GM23338 (cell line): Measurements from ENCODE around the gene FAM131A.

Source experiments
- CREB1 ChIP-seq: fragments of 250-450 bp; sonication (Bioruptor Pico); IDR thresholded peaks from 2 replicates; pipeline ENCODE4 v1.5.0; 2020; ENCODE audit warnings: low read depth, mild to moderate bottlenecking, moderate library complexity
- EZH2 ChIP-seq: fragments of 200-600 bp; sonication (generic); IDR thresholded peaks from one replicate; pipeline ENCODE4 v1.8.0; 2017; ENCODE audit warnings: antibody characterized with exemption, mild to moderate bottlenecking, low read depth; ENCODE audit not compliant: unreplicated experiment
- EZH2phosphoT487 ChIP-seq: fragments of 200-600 bp; sonication (generic); IDR thresholded peaks from one replicate; pipeline ENCODE4 v1.8.1; 2018; ENCODE audit warnings: antibody characterized with exemption; ENCODE audit not compliant: unreplicated experiment
- JUNB ChIP-seq: IDR thresholded peaks from one replicate; pipeline ENCODE4 v1.6.1; 2016; ENCODE audit warnings: antibody characterized with exemption; ENCODE audit not compliant: unreplicated experiment
- NANOG ChIP-seq: IDR thresholded peaks from 2 replicates; pipeline ENCODE4 v1.6.1; 2016; ENCODE audit warnings: antibody characterized with exemption, borderline replicate concordance
- POLR2AphosphoS5 ChIP-seq: IDR thresholded peaks from 2 replicates; pipeline ENCODE4 v1.6.1; 2016; ENCODE audit warnings: antibody characterized with exemption, low read depth
- STAT1 ChIP-seq: IDR thresholded peaks from one replicate; pipeline ENCODE4 v1.6.1; 2016; ENCODE audit warnings: antibody characterized with exemption; ENCODE audit not compliant: unreplicated experiment
- ZNF114 ChIP-seq: fragments of 250-450 bp; sonication (Bioruptor Pico); IDR thresholded peaks from 2 replicates; pipeline ENCODE4 v1.5.0; 2020; ENCODE audit warnings: mild to moderate bottlenecking, moderate library complexity
- ZNF331 ChIP-seq: fragments of 250-450 bp; sonication (Bioruptor Pico); IDR thresholded peaks from 2 replicates; pipeline ENCODE4 v1.5.0; 2020; ENCODE audit warnings: low read depth, mild to moderate bottlenecking, moderate library complexity
- TF ChIP-seq, protein P1 (sequence below), 2 experiments: fragments of 200-600 bp in 1 of 2; sonication (generic) in 1 of 2; conservative IDR thresholded peaks; 2 replicates each; pipeline versions ENCODE4 v1.5.1 to v1.6.1; 2016 to 2017; ENCODE audit warnings: antibody characterized with exemption in 2 of 2, low read depth in 2 of 2, mild to moderate bottlenecking in 2 of 2, moderate library complexity in 1 of 2
- TF ChIP-seq, protein P2 (sequence below): IDR thresholded peaks from one replicate; pipeline ENCODE4 v1.6.1; 2018; ENCODE audit warnings: antibody characterized with exemption; ENCODE audit not compliant: unreplicated experiment
- TF ChIP-seq, protein P3 (sequence below): IDR thresholded peaks from 2 replicates; pipeline ENCODE4 v1.6.1; 2016; ENCODE audit warnings: antibody characterized with exemption
- TF ChIP-seq, protein P4 (sequence below): fragments of 250-450 bp; sonication (Bioruptor Pico); IDR thresholded peaks from 2 replicates; pipeline ENCODE4 v1.5.0; 2020; ENCODE audit warnings: mild to moderate bottlenecking, moderate library complexity

DNA sequence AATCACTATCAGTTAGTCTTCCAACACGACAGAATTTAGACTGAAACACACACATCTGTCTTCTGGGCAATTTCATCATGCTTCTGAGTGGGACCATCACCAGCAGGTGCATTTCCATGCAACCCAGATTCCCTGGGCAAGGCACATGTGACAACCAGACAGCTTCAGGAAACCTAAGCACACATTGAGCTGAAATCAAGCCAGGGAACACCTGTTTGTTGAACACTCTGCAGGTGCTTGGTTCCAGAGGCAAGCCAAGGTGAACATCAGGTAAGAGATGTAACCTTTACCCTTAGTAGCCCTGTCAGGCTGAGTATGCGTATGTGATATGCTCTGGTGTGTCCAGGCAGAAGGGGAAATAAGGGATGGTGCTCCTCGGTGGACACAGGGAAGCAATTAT lies 41.6 kb upstream of the FAM131A start:
- TF ChIP-seq POLR2AphosphoS5 (no peak), EZH2 (no peak), EZH2phosphoT487 (no peak), CREB1 (no peak), ZNF114 (CRISPR knock-in tag) (no peak), JUNB (no peak), ZNF331 (no peak), STAT1 (no peak), NANOG (no peak)
- TF ChIP-seq, protein P1, sequence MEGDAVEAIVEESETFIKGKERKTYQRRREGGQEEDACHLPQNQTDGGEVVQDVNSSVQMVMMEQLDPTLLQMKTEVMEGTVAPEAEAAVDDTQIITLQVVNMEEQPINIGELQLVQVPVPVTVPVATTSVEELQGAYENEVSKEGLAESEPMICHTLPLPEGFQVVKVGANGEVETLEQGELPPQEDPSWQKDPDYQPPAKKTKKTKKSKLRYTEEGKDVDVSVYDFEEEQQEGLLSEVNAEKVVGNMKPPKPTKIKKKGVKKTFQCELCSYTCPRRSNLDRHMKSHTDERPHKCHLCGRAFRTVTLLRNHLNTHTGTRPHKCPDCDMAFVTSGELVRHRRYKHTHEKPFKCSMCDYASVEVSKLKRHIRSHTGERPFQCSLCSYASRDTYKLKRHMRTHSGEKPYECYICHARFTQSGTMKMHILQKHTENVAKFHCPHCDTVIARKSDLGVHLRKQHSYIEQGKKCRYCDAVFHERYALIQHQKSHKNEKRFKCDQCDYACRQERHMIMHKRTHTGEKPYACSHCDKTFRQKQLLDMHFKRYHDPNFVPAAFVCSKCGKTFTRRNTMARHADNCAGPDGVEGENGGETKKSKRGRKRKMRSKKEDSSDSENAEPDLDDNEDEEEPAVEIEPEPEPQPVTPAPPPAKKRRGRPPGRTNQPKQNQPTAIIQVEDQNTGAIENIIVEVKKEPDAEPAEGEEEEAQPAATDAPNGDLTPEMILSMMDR (conservative IDR thresholded peaks at IDR 0.05; ENCODE audit: low read depth in 2 of 2): no peak
- TF ChIP-seq, protein P2, sequence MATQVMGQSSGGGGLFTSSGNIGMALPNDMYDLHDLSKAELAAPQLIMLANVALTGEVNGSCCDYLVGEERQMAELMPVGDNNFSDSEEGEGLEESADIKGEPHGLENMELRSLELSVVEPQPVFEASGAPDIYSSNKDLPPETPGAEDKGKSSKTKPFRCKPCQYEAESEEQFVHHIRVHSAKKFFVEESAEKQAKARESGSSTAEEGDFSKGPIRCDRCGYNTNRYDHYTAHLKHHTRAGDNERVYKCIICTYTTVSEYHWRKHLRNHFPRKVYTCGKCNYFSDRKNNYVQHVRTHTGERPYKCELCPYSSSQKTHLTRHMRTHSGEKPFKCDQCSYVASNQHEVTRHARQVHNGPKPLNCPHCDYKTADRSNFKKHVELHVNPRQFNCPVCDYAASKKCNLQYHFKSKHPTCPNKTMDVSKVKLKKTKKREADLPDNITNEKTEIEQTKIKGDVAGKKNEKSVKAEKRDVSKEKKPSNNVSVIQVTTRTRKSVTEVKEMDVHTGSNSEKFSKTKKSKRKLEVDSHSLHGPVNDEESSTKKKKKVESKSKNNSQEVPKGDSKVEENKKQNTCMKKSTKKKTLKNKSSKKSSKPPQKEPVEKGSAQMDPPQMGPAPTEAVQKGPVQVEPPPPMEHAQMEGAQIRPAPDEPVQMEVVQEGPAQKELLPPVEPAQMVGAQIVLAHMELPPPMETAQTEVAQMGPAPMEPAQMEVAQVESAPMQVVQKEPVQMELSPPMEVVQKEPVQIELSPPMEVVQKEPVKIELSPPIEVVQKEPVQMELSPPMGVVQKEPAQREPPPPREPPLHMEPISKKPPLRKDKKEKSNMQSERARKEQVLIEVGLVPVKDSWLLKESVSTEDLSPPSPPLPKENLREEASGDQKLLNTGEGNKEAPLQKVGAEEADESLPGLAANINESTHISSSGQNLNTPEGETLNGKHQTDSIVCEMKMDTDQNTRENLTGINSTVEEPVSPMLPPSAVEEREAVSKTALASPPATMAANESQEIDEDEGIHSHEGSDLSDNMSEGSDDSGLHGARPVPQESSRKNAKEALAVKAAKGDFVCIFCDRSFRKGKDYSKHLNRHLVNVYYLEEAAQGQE: no peak
- TF ChIP-seq, protein P3, sequence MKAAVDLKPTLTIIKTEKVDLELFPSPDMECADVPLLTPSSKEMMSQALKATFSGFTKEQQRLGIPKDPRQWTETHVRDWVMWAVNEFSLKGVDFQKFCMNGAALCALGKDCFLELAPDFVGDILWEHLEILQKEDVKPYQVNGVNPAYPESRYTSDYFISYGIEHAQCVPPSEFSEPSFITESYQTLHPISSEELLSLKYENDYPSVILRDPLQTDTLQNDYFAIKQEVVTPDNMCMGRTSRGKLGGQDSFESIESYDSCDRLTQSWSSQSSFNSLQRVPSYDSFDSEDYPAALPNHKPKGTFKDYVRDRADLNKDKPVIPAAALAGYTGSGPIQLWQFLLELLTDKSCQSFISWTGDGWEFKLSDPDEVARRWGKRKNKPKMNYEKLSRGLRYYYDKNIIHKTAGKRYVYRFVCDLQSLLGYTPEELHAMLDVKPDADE: no peak
- TF ChIP-seq, protein P4, sequence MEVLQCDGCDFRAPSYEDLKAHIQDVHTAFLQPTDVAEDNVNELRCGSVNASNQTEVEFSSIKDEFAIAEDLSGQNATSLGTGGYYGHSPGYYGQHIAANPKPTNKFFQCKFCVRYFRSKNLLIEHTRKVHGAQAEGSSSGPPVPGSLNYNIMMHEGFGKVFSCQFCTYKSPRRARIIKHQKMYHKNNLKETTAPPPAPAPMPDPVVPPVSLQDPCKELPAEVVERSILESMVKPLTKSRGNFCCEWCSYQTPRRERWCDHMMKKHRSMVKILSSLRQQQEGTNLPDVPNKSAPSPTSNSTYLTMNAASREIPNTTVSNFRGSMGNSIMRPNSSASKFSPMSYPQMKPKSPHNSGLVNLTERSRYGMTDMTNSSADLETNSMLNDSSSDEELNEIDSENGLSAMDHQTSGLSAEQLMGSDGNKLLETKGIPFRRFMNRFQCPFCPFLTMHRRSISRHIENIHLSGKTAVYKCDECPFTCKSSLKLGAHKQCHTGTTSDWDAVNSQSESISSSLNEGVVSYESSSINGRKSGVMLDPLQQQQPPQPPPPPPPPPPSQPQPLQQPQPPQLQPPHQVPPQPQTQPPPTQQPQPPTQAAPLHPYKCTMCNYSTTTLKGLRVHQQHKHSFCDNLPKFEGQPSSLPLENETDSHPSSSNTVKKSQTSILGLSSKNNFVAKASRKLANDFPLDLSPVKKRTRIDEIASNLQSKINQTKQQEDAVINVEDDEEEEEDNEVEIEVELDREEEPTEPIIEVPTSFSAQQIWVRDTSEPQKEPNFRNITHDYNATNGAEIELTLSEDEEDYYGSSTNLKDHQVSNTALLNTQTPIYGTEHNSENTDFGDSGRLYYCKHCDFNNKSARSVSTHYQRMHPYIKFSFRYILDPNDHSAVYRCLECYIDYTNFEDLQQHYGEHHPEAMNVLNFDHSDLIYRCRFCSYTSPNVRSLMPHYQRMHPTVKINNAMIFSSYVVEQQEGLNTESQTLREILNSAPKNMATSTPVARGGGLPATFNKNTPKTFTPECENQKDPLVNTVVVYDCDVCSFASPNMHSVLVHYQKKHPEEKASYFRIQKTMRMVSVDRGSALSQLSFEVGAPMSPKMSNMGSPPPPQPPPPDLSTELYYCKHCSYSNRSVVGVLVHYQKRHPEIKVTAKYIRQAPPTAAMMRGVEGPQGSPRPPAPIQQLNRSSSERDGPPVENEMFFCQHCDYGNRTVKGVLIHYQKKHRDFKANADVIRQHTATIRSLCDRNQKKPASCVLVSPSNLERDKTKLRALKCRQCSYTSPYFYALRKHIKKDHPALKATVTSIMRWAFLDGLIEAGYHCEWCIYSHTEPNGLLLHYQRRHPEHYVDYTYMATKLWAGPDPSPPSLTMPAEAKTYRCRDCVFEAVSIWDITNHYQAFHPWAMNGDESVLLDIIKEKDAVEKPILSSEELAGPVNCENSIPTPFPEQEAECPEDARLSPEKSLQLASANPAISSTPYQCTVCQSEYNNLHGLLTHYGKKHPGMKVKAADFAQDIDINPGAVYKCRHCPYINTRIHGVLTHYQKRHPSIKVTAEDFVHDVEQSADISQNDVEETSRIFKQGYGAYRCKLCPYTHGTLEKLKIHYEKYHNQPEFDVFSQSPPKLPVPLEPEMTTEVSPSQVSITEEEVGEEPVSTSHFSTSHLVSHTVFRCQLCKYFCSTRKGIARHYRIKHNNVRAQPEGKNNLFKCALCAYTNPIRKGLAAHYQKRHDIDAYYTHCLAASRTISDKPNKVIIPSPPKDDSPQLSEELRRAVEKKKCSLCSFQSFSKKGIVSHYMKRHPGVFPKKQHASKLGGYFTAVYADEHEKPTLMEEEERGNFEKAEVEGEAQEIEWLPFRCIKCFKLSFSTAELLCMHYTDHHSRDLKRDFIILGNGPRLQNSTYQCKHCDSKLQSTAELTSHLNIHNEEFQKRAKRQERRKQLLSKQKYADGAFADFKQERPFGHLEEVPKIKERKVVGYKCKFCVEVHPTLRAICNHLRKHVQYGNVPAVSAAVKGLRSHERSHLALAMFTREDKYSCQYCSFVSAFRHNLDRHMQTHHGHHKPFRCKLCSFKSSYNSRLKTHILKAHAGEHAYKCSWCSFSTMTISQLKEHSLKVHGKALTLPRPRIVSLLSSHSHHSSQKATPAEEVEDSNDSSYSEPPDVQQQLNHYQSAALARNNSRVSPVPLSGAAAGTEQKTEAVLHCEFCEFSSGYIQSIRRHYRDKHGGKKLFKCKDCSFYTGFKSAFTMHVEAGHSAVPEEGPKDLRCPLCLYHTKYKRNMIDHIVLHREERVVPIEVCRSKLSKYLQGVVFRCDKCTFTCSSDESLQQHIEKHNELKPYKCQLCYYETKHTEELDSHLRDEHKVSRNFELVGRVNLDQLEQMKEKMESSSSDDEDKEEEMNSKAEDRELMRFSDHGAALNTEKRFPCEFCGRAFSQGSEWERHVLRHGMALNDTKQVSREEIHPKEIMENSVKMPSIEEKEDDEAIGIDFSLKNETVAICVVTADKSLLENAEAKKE (CRISPR knock-in tag): no peak
